Inferior parietal cortex (tissue), 1 donor: Measurements from ENCODE around the gene NOL4L.

Experiments used
- DNase-seq: peaks from one replicate; pipeline ENCODE4 v3.0.0-alpha.2; 2016; ENCODE audit errors: extremely low spot score

Gene NOL4L

DNA sequence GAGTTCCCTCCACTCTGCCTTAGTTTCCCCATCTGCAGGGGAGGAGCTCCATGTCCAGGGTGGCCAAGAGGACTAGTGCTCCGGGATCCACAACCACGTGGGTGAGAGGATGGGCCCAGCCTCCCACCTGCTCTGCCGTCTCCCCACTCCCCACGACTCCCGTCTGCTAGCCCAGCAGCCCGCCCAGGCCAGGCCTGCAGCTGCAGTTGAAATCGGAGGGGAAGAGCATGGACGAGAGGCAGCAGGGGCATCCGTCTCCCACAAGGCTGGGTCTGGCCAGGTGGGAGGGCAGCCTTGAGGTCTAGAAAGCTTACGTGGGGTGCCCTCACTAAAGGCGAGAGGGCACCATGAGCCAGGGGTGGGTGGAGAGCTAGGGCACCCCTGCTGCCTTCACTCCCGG lies 8.6 kb downstream of the NOL4L start:
- no peak for DNase-seq

DNA sequence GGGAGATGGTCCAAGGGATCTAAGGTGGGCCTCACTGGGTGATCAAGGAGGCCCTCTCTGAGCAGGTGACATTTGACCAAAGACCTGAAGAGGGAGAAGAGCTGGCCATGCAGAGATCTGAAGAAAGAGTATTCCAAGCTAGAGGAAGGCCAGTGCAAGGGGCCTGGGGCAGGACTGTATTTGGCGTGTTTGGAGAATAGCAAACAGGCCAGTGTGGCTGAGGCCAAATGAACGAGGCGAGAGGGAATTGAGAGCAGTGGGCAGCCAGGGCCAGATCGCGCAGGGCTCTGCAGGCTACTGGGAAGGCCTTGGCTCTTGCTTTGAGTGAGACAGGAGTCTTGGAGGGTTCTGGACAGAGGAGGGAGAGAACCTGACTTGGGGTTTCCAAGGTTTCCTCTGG lies 9.3 kb downstream of the NOL4L start:
- DNase-seq = no peak

DNA sequence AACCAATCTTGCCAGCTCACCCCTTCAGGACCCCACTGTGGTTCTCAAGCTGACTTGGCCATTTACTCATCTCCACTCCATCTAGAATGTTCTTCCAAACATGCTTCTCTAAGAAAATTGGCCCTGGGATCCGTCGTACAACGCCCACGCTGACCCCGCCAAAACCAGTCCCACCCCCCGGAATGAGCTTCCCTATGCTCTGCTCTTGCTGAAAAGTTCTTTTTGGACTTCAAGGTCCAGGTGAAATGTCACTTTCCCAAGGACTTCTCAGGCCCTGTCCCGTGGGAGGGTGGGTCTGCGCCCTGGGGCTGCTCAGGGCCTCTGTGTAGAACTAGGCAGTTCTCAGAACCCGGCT lies 9.9 kb downstream of the NOL4L start:
- no peak for DNase-seq

DNA sequence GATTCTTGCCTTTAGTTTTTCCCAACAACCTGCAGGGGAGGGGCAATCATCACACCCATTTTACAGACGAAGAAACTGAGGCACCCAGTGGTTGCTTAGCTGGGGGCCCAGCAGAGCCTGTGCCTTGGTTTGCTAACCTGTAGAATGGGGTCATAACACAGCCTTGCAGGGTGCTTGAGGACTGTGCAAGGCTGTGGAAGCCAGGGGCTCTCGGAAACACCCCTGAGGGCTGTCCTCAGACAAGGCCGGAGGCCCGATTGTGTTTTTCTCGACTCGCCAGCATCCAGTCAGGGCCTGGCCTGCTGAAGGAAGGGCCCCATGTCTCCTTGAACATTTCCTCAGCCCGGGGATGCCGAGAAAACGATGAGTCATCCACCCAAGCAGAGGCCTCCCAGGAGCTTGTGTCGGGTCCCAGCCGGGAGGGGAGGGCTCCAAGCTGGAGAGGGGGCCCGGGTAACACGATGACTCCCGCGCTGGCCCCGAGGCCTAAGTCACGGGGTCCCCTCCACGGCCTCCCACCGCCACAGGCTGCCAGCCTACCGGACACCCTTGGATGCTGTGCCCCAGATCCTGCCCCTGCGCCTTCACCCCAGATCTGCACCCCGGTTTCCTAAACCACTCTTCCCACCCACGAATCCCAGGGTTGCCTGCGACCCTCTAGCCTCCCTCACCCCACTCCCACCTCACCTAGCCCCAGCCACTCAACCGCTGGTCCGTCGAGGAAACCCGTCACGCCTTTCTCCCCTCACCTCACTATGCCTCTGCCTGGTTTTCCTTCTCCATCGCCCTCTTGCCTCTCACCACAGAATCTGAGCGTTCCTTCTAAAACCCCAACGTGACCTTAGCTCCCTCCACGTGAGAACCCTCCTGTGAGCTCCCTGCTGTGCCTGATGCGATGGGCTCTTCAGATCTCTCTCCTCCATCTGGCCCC lies 10.6 kb downstream of the NOL4L start:
- no peak for DNase-seq

DNA sequence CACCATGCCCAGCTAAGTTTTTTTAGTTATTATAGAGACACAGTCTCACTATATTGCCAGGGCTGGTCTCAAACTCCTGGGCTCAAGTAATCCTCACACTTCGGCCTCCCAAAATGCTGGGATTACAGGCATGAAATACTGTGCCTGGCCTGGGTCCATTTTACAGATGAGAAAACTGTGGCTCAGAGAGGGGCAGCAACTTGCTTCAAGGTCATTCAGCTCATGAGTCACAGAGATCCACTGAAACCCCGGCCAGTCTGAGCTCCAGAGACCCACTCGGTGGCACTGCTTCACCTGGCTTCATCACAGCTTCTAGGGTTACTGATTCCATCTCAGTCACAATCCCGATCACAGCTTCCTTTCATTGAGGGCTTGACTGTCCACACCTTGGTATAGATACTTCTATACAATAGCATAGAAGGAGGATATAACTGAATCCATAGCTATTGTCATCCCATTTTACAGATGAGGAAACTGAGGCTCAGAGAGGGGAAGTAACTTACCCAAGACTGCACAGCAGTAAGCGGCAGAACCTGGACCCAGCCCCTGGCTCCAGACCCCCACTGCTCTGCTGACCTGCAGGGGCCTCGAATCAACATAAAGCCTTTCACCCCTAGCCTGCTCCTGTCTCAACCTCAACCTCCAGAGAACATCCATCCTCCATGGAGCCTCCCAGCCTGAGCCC lies 11.8 kb downstream of the NOL4L start:
- DNase-seq = no peak

DNA sequence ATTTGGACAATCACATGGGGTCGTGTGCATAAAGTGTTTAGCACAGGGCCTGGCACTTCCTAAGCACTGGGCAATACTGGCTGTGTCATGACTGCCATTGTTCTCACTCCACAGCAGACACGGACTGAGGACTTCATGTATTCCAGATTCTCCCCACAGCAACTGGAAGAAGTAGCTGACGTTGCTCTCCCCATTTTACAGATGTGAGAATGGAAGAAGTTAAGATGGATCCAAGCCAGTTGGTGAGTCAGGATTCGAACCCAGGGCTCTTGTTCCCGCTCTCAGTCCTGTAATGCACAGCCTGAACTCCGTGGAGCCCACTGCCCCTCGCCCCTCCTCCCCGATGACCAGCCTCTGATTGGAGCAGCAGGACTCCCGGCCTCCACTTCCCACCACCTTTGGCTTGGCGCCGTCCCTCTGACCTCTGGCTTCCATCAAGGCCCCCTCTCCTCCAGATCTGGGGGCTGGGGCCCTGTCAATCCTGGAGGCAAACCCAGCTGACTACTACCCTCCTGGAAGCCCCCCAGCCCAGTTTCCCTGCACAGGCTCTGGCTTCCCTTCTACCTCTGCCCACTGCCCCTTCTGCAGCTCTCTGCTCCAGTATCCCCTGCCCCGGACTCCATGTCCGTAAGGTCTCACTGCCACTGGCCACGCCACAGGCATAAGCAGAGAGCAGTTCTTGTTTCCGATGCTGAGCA lies 12.7 kb downstream of the NOL4L start:
- DNase-seq = no peak

DNA sequence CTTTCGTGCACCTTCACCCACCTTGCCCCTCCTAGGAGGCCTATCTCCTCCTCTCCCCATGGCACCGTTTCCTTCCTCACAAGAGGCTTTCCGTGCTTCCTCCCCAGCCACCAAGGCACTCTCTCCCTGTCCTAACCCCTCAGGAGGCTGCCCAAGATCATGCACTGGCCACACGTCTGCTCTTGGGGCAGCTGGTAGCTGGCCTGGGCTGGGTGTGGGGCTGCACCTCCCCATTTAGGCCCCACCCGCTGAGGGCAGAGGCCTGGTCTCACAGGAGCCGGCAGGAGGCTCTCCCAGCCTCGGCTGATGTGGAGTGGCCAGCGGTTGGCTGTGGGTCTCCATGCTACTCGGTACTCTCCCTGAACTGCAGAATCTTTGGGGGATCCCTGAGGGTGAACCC lies 13.6 kb downstream of the NOL4L start:
- no peak for DNase-seq

DNA sequence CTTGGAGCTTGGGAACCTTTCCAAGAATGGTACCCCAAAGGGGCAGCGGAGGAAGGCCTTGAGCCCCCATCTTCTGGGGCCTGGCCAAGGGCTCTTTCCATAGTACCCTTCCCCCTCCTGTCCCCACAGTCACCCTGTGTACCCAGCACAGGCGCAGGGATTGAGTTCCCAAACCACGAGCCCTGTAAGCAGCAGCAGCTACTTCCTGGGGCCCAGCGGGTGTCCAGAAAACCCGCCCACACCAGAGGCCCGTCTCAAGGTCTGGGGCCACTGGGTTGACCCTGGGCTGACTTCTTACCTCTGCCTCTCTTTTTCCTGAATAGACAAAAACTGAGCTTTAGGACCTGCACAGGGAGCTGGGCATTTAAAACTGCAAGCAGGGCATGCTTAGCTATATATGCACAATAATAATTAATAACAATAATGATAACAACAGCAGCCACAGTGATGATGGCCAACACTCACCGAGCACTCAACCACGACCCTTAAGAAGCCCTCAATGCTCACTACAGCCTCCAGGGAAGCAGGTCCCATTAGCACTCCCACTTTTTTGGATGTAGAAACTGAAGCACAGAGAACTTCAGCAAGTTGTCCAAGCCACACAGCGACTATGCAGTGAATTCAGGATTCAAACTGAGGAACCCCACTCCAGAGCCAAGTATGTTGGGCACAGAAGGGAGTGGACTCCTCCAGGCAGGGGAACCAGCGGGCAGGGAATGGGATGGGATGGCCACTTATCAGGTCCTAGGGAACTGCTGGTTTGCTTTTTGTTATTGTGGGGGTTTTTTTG lies 14.5 kb downstream of the NOL4L start:
- no peak for DNase-seq

DNA sequence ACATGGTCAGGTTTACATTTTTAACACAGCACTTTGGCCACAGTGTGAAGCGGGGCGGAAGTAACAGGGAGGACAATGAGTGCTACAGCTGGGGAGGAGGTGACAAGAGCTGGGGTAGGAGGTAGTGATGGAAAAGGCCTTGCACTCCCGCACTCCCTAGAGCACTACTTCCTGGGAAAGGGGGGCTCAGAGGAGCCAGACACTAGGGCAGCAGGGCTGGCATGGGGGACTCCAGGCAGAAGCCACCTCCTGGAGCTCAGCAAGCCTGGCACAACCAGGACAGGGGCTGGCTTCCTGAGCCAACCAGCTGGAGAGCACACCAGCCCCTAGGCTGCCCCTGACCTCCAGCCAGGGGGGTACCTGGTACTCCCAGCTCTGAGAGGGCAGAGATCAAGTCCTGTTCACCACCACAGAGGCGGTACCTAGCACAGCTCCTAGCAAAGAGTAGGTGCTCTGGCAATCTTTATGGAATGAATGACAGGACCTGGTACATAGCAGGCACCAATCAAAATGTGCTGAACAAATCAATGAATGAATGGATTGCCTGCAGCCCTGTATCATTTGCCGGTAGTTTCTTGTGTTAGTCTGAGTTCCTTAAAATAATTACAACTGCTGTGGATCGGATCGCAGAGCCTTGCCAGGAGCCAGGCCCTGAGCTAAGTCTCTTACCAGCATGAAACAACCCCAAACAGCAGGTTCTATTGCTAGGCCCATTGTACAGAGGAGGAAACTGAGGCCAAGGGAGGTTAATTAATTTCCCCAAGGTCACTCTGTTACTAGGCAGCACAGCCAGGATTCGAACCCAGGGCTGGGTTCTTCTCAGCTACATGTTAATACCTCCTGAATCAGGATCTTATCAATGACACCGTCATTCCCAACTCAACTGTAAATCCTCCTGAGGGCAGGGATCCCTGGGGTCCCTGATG lies 15.5 kb downstream of the NOL4L start:
- no peak for DNase-seq

DNA sequence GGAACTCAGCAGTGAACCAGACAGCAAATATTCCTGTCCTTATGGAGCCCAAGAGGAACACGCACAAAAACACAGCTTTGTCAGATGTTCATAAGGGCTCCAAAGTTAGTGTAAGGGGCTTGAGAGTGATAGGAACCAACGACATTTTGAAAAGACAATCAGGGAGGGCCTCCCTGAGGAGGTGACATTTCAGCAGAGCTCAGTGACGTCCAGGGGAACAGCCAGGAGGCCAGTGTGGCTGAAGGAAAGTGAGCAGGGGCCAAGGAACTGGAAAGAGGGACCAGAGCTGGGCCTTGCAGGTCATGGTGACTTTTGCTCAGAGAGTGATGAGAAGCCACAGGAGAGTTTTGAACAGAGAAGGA lies 16.1 kb downstream of the NOL4L start:
- no peak for DNase-seq

DNA sequence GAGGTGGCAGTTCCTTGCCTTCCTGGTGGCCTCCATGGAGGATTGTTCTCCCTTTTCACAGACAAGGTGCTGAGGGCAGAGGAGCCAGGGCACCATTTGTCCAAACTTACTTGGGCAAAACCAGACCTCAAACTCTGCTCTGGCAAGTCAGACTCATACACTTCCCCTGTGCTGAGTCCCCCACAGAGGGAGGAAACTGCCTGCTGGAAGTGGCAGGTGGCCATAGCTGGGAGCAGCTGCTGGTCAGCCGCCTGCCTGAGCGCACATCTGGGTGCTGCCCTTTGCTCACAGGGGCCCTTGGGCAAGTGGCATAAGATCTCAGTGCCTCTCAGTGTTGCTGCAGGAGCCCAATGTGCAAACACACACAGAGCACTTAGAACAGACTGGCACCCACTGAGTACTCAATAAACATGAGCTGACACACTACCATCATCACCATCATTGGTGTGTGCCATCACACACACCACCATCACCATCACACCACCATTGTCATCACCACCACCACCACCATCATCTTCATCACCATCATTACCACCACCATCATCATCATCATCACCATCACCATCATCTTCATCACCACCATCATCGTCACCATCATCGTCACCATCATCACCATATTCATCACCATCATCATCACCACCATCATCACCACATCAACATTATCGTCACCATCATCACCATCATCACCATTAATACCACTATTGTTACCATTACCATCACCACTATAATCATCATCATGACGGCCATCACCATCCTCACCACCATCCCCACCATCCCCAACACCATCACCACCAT lies 17.6 kb downstream of the NOL4L start:
- no peak for DNase-seq

DNA sequence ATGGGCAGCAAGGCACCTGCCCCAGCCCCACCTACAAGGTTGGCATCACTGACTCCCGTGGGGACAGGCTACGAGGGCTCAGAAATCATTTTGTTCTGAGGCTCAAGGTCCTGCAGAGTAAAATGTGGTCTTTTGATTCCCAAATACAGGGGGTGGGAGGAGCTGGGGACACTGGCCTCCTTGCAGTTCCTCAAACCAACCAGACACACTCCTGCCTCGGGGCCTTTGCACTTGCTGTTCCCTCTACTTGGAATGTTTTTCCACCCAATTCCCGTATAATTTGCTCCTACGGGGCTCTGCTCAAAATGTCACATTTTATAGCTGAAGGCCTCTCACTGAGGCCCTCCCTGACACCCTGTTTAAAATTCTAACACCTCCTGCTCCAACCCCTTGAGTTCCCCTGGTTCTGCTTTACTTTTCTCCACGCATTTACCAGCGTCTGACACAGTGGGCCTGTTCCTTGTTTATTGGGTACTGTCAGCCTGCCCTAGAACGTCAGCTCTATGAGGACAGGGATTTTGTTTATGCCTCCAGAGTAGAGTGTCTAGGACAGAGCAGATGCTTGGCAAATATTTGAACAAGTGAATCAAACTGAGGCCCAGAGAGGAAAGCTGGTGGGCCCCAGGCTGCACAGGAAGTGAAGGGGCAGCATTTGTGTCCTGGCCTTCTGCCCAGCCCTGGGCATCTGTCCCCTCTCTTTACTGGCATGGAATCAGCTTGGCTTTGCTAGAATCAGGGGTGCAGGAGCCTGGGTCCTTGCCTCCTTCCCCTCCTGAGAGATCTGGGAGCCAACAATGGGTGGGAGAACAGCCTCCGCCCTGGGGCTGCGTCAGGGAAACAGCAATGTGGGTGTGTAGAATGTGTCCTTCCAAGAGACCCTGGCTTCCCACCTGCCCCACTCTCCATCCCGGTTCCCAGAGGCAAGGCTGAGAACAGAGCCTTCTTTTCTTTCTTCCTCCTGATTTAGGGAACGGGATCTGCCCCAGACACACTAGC lies 18.5 kb downstream of the NOL4L start:
- no peak for DNase-seq

DNA sequence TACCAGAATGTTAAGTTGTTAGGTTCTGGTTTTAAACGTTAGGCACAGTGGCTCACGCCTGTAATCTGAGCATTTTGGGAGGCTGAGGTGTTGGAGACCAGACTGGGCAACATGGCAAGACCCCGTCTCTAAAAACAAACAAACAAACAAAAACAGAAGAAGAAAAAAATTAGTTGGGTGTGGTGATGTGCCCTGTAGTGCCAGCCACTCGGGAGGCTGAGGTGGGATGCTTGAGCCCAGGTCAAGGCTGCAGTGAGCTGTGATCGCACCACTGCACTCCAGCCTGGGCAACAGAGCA lies 19.4 kb downstream of the NOL4L start:
- no peak for DNase-seq

DNA sequence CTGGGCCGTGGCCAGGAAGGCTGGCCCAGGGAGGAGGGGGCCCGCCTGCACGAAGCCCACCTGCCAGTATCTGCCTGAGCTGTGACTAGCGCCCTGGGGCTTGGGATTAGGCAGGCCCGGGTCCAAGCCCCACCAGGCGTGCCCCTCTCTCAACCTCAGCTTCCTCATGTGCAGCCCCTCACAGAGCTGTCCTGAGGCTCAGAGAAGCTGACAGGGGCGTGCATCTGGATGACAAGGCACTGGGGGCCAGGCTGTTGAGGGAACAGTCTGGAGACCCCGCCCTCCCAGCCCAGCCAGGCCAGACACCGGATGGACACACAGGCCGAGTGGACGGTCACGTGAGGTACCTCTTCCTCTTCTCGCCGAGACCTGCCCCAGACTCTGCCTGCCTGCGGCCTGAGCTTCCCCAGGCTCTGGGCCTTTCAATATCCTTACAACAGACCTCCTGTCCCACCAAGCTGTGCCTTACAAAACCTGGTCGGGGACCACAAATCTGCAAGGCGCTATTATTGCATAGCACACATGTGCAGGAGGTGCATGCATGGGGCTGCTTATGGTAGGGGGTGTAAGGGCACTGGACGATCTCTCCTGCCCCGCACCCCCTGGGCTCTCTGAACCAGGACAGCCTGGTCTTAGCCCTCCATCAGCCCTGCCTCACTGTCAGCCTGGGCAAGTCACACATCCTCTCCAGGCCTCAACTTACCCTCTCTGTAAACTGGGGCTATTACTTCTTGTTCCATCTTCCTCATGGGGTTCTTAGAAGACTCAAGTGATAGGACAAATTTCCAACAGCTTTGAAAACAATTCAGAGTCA lies 20.0 kb downstream of the NOL4L start:
- no peak for DNase-seq

DNA sequence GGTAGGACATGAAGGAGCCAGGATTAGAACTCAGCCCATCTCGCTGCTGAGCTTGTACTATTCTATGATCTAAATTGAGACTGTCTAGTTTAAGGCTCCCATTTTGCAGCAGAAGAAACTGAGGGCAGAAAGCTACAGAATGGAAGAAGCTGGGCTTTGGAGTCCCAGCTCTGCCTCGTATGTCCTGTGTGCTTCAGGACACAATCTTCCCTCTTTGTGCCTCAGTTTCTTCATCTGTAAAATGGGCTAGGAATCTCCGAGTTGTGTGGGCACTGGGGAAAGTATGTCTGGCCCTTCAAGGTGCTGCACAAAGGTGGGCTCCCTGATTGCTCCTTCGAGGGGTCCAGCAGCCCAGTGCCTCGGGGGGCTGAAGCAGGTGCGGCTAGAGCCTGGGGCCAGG lies 20.7 kb downstream of the NOL4L start:
- DNase-seq = no peak

DNA sequence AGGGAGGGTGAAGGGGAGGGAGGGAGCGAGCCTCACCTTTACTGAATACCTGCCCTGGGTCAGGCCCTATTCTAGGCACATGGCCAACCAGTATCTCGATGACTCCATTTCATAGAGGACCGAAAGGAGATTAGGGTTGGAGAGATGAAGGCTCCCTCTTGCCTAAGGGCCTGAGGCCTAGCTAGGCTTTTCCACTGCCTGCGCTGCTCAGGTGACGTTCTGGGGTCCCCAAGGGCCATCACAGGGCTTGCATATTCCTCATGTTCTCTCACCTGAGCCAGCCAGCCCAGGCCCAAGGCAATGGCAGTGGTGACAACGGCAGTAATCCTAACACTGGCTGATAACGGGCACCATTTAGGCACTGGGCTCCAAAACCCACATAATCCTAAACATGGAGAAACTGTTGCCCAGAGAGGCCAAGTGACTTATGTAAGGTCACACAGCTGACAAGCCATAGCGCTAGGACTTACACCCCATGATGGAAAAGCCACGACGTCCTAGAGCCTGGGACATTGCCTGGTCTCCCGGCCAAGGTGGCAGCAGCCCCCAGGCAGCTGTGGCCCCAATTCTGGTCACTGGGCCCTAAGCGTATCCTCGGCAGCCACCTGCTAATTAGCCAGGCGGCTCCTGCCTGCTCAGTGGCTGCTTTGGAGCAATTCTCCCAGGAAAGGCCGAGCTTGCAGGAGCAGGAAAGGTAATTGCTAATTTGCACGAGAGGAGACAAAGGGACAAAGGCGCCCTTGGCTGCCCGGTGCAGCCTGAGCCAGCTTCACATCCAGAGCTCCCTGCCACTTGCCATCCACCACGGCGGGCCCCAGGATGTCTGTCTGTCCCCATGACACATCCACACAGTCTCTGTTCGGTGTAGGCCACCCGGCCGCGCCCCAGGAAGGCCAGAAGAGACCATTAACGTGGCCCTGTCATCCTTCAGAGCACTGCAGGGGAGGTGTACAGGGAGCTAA lies 21.5 kb downstream of the NOL4L start:
- no peak for DNase-seq

DNA sequence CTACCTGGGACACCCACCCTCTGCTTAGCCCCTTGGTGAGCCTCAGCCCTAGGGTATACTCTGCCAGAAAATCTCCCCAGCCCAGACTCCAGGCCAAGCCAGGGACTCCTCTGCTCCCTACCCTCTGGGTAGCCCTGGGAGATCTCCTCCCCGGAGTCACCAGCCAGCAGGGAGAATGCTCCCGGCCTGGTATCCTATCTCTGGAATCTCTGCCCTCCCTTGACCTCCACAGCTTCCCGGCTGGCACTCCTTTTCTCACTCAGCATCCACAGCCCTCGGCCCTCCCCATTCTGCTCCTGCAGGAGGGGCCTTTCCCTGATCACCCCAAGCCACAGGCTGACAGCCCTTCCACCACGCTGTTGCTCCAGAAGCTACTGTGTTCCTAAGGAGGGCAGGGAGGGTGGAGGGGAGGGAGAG lies 22.6 kb downstream of the NOL4L start:
- DNase-seq = no peak
